NCI-H1048 (cell line): Measurements from ENCODE around the gene TNNT1.
"Not testable (repeated sequence)": the region's sequence is repeated elsewhere in the genome, so short reads cannot be mapped to it uniquely, and the experiment has no call there.

Experiments used
- DNase-seq: peaks from one replicate; lab custom pipeline; 2025; lab: John Stamatoyannopoulos, UW

TNNT1 gene, protein sequence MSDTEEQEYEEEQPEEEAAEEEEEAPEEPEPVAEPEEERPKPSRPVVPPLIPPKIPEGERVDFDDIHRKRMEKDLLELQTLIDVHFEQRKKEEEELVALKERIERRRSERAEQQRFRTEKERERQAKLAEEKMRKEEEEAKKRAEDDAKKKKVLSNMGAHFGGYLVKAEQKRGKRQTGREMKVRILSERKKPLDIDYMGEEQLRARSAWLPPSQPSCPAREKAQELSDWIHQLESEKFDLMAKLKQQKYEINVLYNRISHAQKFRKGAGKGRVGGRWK

DNA sequence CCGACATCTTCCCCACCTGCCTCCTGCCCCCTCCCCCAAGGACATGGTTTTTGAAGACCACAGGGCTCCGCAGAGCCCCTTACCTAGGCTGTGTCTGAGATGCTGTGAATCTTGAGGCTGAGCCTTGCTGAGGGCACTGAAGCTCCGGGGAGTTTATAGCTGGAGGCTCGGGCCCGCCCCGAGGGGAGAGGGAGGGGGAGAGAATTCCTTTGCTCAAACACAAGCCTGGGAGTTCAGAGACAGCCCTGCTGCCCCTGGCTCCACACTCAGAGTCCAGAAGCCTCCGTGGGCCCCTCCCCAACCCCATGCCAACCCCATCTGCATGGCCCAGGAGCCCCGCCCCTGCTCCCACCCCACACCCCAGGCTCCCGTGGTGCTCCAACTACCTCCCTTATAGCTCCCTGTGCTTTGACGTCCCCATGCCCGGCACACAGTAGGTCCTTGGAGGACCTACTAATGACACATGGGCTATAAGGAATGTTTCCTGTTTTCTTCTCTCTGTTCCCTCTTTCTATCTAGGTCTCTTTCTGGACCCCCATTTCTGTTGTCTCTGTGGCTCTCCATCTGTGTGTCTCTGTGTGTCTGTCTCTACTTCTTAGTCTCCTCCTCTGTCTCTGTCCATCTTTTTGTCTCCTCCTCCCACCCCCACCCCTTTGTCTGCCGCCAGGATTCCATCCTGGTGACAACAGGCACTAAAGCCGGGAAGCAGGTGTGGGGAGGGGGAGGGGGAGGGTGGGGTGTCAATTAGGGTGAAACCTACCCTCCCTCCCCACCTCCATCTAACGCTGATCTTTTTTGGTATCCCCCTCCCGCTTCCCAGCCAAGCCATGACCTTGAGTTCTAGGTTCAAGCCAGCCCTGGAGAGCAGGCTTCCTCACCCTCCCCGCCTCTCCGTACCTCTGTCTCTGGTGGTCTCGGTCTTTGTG, at the start of gene TNNT1:
TNNT1 (minus strand) TSS at position 129 of the 926 bp plus-strand sequence. CDS start 2,049 bp downstream, outside the sequence.
- DNase-seq = no peak

DNA sequence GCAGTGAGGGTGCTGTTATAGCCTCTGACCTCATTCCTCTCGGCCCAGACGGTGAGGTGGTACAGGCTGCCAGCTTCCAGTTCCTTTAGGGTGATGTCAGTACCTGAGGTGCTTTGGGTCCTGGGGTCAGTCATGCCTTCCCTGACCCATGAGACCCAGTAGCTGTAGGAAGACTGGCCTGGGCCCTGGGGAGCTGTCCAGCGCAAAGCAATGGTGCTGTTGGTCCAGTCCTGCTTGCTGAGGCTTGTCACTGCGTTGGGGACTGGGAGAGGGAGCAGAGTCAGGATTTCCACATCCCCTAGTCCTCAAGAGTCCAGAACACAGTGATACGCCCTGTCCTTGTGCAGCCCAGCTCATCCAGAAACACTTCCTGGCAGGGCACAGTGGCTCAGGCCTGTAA, 49.6 kb upstream of the TNNT1 start:
- DNase-seq = no peak

GRCh38 chr19:55197528-55197927, 48.5 kb upstream of the TNNT1 start:
- DNase-seq = no peak

- DNase-seq = no peak
Observed at GRCh38 chr19:55196803-55197202, 47.8 kb upstream of the TNNT1 start.

DNA sequence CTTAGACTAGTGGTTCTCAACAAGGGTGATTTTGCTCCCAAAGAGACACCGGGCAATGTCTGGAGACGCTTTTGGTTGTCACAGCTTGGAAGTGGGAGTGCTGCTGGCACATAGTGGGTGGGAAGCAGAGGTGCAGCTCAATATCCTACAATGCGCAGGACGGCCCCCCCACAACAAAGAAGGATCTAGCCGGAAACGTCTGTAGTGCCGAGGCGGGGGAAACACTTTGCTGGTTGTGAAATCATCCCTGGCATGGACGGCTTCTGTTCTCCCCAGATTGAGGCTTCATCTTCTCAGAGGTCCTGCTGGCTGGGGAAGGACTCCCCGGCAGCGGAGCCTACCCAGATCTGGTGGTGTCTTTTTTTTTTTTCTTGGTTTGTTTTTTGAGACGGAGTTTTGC, 44.5 kb upstream of the TNNT1 start:
- no peak for DNase-seq

DNA sequence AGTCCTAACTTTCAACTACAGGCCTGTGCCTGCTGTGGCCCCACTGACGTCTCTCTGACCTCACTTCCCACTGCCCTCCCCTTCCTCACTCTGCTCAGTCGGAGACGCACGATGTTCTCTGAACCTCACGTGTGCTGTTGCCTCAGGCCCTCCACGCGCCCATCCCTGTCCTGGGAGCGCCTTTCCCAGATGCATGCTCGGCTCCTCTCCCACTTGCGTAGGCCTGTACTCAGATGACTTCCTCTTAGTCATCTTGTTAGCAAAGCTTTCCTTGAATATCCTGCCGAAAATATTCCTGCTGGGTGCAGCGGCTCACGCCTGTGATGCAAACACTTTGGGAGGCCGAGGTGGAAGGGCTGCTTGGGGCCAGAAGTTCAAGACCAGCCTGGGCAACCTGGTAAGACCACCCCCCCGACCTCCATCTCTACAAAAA, 40.4 kb upstream of the TNNT1 start:
- no peak for DNase-seq

DNA sequence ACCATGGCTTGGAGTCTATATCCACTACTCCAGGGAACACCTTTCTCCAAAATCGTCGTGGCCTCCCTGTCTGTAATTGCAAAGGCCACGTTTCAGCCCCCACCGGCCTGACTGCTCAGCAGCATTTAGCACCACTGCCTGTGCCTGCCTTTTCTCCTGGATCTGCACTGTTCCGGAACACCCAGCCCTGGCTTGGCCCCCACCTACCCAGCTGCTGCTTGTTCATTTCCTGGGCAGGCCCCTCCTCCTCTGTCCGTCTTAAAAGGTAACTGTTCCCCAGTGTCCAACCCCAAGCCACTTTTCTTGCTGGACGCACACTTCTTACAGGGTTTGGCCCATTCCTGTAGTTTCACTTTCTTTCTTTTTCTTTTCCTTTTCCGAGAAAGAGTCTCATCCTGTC, 39.6 kb upstream of the TNNT1 start:
- DNase-seq = no peak

GRCh38 chr19:55186080-55186479, 37.1 kb upstream of the TNNT1 start:
- no peak for DNase-seq

- DNase-seq = no peak
Observed at GRCh38 chr19:55181740-55182139, 32.7 kb upstream of the TNNT1 start.

- no peak for DNase-seq
Observed at GRCh38 chr19:55179606-55180484, 30.8 kb upstream of the TNNT1 start, which contains the start of gene SYT5. Gene SYT5 (minus strand): TSS chr19:55180289. CDS start chr19:55179041, 1,248 bp downstream.

DNA sequence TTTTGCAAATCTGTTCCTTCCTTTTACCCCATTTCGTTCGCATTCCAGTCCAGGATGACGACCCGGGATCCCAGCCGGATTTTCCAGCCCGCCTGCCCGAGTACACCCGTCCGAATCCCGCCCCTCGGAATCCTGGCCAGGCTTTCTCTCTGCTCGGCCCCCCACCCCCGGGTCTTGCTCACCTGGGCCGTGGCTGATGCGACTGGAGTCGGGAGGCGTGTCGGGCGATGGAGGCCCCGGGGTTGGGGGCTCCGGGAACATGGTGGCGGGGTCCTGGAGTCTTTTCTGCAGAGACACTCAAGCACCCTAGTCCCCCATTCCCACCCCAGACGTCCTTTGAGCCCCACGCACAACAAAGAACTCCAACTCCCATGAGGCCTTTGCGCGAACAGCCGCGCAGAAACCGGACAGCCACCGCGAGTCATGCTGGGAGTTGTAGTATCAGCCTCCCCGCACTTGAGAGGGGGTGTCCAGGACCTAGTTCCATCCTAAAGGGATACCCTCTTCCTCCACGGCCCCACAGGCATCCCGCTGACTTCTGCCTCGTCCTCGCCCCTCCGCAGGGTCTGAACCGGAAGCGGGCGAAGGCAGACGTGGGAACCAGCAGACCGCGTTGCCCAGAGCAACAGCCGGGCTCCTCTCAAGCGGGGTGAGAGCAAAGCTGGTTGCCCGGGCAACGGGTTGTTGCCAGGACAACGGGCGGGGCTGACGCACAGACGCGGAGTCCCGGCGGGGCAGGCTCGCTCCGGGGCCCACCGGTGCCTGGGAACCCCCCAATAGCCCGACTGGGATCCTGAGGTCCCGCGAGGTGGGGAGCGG, 30.0 kb upstream of the TNNT1 start:
- DNase-seq = peak; percentile 53

DNA sequence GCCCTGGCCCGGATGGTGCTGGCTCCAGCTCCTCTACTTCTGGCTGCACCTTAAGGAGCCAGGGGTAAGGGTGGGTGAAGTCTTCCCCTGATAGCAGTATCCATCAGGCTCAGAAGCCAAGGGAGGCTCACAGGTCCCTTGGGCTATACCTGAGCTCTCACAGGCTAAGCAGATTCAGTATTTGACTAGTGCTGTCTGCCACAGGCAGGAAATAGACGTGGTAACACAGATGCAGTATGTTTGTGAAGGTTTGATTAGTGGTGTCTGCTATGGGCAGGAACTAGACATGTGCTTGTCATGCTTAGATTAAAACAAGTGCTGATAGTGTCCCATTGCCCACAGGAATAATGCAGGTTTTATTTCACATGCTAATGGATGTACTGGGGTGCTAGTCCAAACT, 27.1 kb upstream of the TNNT1 start:
- DNase-seq = no peak

- DNase-seq = no peak
Observed at GRCh38 chr19:55175117-55175867, 26.3 kb upstream of the TNNT1 start.

GRCh38 chr19:55174425-55175116, 25.6 kb upstream of the TNNT1 start:
- DNase-seq = no peak

GRCh38 chr19:55173714-55174409, 24.9 kb upstream of the TNNT1 start:
- DNase-seq = no peak

GRCh38 chr19:55173186-55173713, 24.2 kb upstream of the TNNT1 start:
- DNase-seq = no peak

- DNase-seq = no peak
Observed at GRCh38 chr19:55172741-55173140, 23.7 kb upstream of the TNNT1 start.

DNA sequence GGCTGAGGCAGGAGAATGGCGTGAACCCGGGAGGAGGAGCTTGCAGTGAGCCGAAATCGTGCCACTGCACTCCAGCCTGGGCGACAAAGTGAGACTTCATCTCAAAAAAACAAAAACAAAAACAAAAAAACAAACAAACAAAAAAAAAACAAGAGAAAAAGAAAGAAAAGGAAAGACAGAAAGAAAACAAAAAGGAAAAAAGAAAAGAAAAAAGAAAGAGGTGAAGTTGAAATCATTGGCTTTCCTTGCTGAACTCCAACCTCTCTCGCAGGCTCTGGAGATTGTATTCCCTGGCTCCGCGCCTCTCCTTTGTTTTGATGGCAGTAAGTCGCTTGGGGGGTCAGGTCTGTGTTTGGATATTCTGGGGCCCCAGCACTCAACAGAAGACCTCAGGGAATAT, 23.3 kb upstream of the TNNT1 start:
- not testable (repeated sequence) for DNase-seq

- DNase-seq = no peak
Observed at GRCh38 chr19:55171440-55171839, 22.4 kb upstream of the TNNT1 start.
